H1 (cell line): ENCODE data around the gene PANX2. TPM values are rescaled to one million over a fixed set of nuclear protein-coding genes. Genes with fewer than 3 reads are reported as not detected.

ENCODE experiments used
- CTCF ChIA-PET: fragments of 300-600 bp; sonication (Branson Sonifier 250); formaldehyde crosslinking; loops from one replicate; lab custom pipeline; 2021; ENCODE audit not compliant: partially characterized antibody; lab: Charles Lee
- POLR2A ChIA-PET: fragments of 300-600 bp; sonication (Branson Sonifier 250); formaldehyde crosslinking; loops from one replicate; lab custom pipeline; 2021; ENCODE audit warnings: inconsistent platforms; ENCODE audit not compliant: partially characterized antibody; lab: Charles Lee
- DNase-seq, 2 experiments: peaks; one replicate each; pipeline versions ENCODE4 v3.0.0 to v3.0.0-alpha.2; 2010 to 2022; ENCODE audit warnings: low spot score in 2 of 2, low read depth in 1 of 2, mixed read lengths in 1 of 2
- FAIRE-seq: peaks from 2 replicates; lab custom pipeline; 2011; peaks lifted over from hg19 to GRCh38; lab: Jason Lieb, UNC
- H2AFZ ChIP-seq: 2 replicates; pipeline ENCODE4 v1.8.1; 2012; ENCODE audit warnings: low read length, inconsistent platforms
- H2AK5ac ChIP-seq: 2 replicates; pipeline ENCODE4 v1.6.1; 2013; ENCODE audit warnings: low read depth, low read length
- H2BK120ac ChIP-seq: replicated peaks from 2 replicates; pipeline ENCODE3; 2013; ENCODE audit warnings: low read depth, low read length, inconsistent platforms
- H2BK12ac ChIP-seq: 2 replicates; pipeline ENCODE4 v1.6.1; 2013; ENCODE audit warnings: low read depth, low read length
- H2BK15ac ChIP-seq: 2 replicates; pipeline ENCODE4 v1.6.1; 2013; ENCODE audit warnings: low read length
- H2BK20ac ChIP-seq: 2 replicates; pipeline ENCODE4 v1.6.1; 2013; ENCODE audit warnings: low read length
- H2BK5ac ChIP-seq: 2 replicates; pipeline ENCODE4 v1.6.1; 2013; ENCODE audit warnings: low read depth, low read length
- H3K14ac ChIP-seq: 2 replicates; pipeline ENCODE4 v1.6.1; 2013; ENCODE audit warnings: inconsistent platforms; ENCODE audit not compliant: insufficient read length
- H3K18ac ChIP-seq: 2 replicates; pipeline ENCODE4 v1.6.1; 2013; ENCODE audit warnings: low read length; ENCODE audit errors: extremely low read depth
- H3K23ac ChIP-seq: 2 replicates; pipeline ENCODE4 v1.6.1; 2013; ENCODE audit warnings: inconsistent platforms; ENCODE audit not compliant: insufficient read length
- H3K23me2 ChIP-seq: 2 replicates; pipeline ENCODE4 v1.6.1; 2013; ENCODE audit warnings: low read depth, low read length
- H3K27ac ChIP-seq: 2 replicates; pipeline ENCODE4 v1.6.1; 2011; ENCODE audit warnings: low read depth, low read length, inconsistent platforms
- H3K27me3 ChIP-seq, 4 experiments: replicated peaks in 1 of 4; 1 replicate in 1 of 4; 2 replicates in 3 of 4; pipeline versions ENCODE4 v1.6.1 to v1.8.1; 2011 to 2013; ENCODE audit warnings: low read length in 3 of 4, mild to moderate bottlenecking in 3 of 4, inconsistent platforms in 2 of 4, mixed read lengths in 2 of 4, moderate library complexity in 1 of 4; ENCODE audit not compliant: control insufficient read depth in 3 of 4, insufficient read depth in 3 of 4; ENCODE audit errors: extremely low read depth in 1 of 4
- H3K36me3 ChIP-seq, 4 experiments: 2 replicates each; pipeline versions ENCODE4 v1.6.1 to v1.8.1; 2011 to 2013; ENCODE audit warnings: mild to moderate bottlenecking in 4 of 4, low read length in 3 of 4, moderate library complexity in 2 of 4, control low read depth in 1 of 4, inconsistent platforms in 1 of 4; ENCODE audit not compliant: insufficient read depth in 4 of 4, control insufficient read depth in 2 of 4
- H3K4ac ChIP-seq: replicated peaks from 2 replicates; pipeline ENCODE3; 2013; ENCODE audit warnings: low read length, low read depth, mixed read lengths, inconsistent platforms; ENCODE audit not compliant: insufficient read length
- H3K4me1 ChIP-seq, 4 experiments: replicated peaks in 1 of 4; 1 replicate in 1 of 4; 2 replicates in 3 of 4; pipeline versions ENCODE4 v1.6.1 to v1.8.1; 2011 to 2013; ENCODE audit warnings: low read length in 3 of 4, inconsistent platforms in 2 of 4, mixed read lengths in 1 of 4; ENCODE audit not compliant: insufficient read depth in 4 of 4, control insufficient read depth in 3 of 4
- H3K4me2 ChIP-seq, 2 experiments: 2 replicates each; pipeline versions ENCODE4 v1.6.1 to v1.8.1; 2011 to 2013; ENCODE audit warnings: low read depth in 2 of 2, low read length in 2 of 2, control low read depth in 1 of 2, inconsistent platforms in 1 of 2, mild to moderate bottlenecking in 1 of 2; ENCODE audit not compliant: insufficient read depth in 1 of 2
- H3K4me3 ChIP-seq, 4 experiments: fragments of 200-600, 300-600 bp in 1 of 4; sonication (generic), shearing (Covaris generic), sonication (Bioruptor Twin) in 1 of 4; 2 replicates each; pipeline versions ENCODE4 v1.5.1 to v1.8.1; 2011 to 2016; ENCODE audit warnings: low read length in 4 of 4, low read depth in 3 of 4, control low read depth in 2 of 4, inconsistent platforms in 2 of 4, mild to moderate bottlenecking in 2 of 4, mixed read lengths in 1 of 4, moderate library complexity in 1 of 4; ENCODE audit not compliant: insufficient read depth in 2 of 4; ENCODE audit errors: extremely low read depth in 1 of 4
- H3K56ac ChIP-seq: replicated peaks from 2 replicates; pipeline ENCODE3; 2013; ENCODE audit warnings: low read depth, mild to moderate bottlenecking, mixed read lengths, low read length, inconsistent platforms; ENCODE audit not compliant: insufficient read length
- H3K79me1 ChIP-seq: 2 replicates; pipeline ENCODE4 v1.6.1; 2013; ENCODE audit warnings: low read depth, low read length, control low read depth
- H3K79me2 ChIP-seq, 2 experiments: 2 replicates each; pipeline versions ENCODE4 v1.6.1 to v1.8.1; 2012 to 2013; ENCODE audit warnings: low read length in 2 of 2, mild to moderate bottlenecking in 2 of 2, inconsistent platforms in 1 of 2; ENCODE audit not compliant: insufficient read depth in 2 of 2, control insufficient read depth in 1 of 2
- H3K9ac ChIP-seq, 4 experiments: replicated peaks in 1 of 4; 1 replicate in 1 of 4; 2 replicates in 3 of 4; pipeline versions ENCODE4 v1.6.1 to v1.8.1; 2011 to 2013; ENCODE audit warnings: low read depth in 3 of 4, low read length in 3 of 4, control low read depth in 2 of 4, mild to moderate bottlenecking in 2 of 4, moderate library complexity in 2 of 4, inconsistent platforms in 1 of 4; ENCODE audit errors: extremely low read depth in 1 of 4
- H3K9me3 ChIP-seq, 2 experiments: 2 replicates each; pipeline versions ENCODE4 v1.6.1 to v1.8.1; 2012 to 2013; ENCODE audit warnings: mild to moderate bottlenecking in 2 of 2, moderate library complexity in 2 of 2, control low read depth in 1 of 2, inconsistent platforms in 1 of 2, low read depth in 1 of 2, low read length in 1 of 2, mixed read lengths in 1 of 2; ENCODE audit not compliant: insufficient read depth in 2 of 2
- H4K20me1 ChIP-seq, 2 experiments: replicated peaks in 1 of 2; 2 replicates each; pipeline versions ENCODE3 to v1.8.1; 2011 to 2013; ENCODE audit warnings: inconsistent platforms in 2 of 2, low read length in 2 of 2, mild to moderate bottlenecking in 1 of 2; ENCODE audit not compliant: insufficient read depth in 2 of 2, control insufficient read depth in 1 of 2
- H4K5ac ChIP-seq: 2 replicates; pipeline ENCODE4 v1.6.1; 2013; ENCODE audit warnings: low read length, low read depth, mixed read lengths, inconsistent platforms; ENCODE audit not compliant: insufficient read length
- H4K8ac ChIP-seq: 2 replicates; pipeline ENCODE4 v1.8.0; 2013; ENCODE audit warnings: mild to moderate bottlenecking, moderate library complexity, low read length, inconsistent platforms; ENCODE audit not compliant: insufficient read depth; ENCODE audit errors: extremely low read depth
- H4K91ac ChIP-seq: replicated peaks from 2 replicates; pipeline ENCODE3; 2013; ENCODE audit warnings: low read length, mixed read lengths, inconsistent platforms; ENCODE audit not compliant: insufficient read length
- EZH2 ChIP-seq: fragments of 200-600 bp; sonication (generic); IDR thresholded peaks from 2 replicates; pipeline ENCODE4 v1.7.1; 2012; ENCODE audit warnings: low read depth, mild to moderate bottlenecking, moderate library complexity, low read length, inconsistent platforms; ENCODE audit not compliant: severe bottlenecking
- WGBS, 2 experiments: shearing (Covaris generic) in 1 of 2; methylation state at CpG; one replicate each; pipeline versions ENCODE4 v1.1.6 to v1.1.7; 2013 to 2015; ENCODE audit warnings: low lambda C conversion rate in 2 of 2, mixed read lengths in 2 of 2, inconsistent platforms in 1 of 2, low coverage in 1 of 2, missing lambda C conversion rate in 1 of 2; ENCODE audit not compliant: insufficient replicate concordance in 2 of 2, insufficient coverage in 1 of 2, insufficient read length in 1 of 2; ENCODE audit errors: extremely low coverage in 1 of 2, missing lambda C conversion rate in 1 of 2; 5-methylcytosine and 5-hydroxymethylcytosine counted together
- polyA plus RNA-seq, 7 experiments: library from polyadenylated mRNA; depleted of rRNA in 3 of 7; stranded (reverse) in 5 of 7; unstranded in 2 of 7; fragments of >200 nt in 5 of 7; fragments of 200-250 nt in 2 of 7; gene quantifications; 1 replicate in 5 of 7; 2 replicates in 1 of 7; 4 replicates in 1 of 7; pipeline versions ENCODE4 v1.2.1 to v1.2.3, GENCODE V29; 2011 to 2013; ENCODE audit warnings: missing spikeins in 2 of 7, mixed read lengths in 2 of 7
- total RNA-seq: library from RNA; stranded (reverse); fragmentation: NEBNext Ultra II Directional; extraction: Animal tissue kit (Norgen Biotek cat#: 25700); gene quantifications from 2 replicates; pipeline ENCODE4 v1.2.1, GENCODE V29; 2021

The PANX2 gene
- total and polyA plus RNA-seq, 2 of the 8 experiments (the other 6 are each of a cell fraction or from before 2014, with no cell fraction given), result 3.5 to 5.0 TPM

DNA sequence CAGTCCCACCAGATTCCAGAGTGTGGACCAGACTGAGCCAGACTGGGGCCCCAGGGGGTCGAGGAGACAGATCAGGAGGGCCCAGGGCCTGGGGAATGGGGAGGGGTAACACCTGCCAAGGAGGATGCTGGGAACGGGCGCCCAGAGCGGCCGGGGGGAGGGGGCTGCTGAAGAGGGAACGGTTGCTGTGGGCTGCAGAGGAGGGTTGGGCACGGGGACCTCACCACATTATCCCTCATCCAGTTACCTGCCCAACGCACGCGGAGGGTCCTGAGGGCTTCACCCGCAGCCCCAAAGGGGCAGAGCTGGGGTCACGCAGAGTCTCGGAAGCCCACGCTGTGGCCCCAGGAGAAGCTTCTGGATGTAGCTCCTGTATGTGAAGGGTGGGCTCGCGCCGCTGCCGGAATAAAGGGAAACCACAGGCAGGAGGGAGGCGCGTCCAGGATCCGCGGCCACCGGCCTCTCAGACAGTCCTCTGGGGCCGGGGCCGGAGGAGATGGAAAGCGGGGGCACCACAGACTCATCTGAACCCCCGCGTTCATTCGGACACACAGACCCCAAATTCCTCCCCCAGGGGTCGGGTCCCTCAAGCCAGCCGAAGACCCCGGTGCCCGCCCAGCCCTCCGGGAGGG is 29.4 kb downstream of the PANX2 start:
- Histone ChIP-seq H3K9me3 (no peaks in the 10 kb centered on the region), H3K27me3 (no peaks in the 10 kb centered on the region), H4K91ac (no peak overlapping the region), H2BK120ac (no peak overlapping the region), H3K4me3 (peak overlapping the region; percentile 41 to 69 (median 64)), H3K18ac (peak overlapping the region; percentile 83), H2AK5ac (no peak overlapping the region), H3K79me2 (peaks cover 0 to 11% of the 10 kb centered on the region in 2 experiments; a peak in 1 of 4 replicates), H3K23me2 (peaks cover 13% of the 10 kb centered on the region; the same call in 1 of the 2 replicates), H3K14ac (no peak overlapping the region), H4K8ac (peak overlapping the region; percentile 28), H2AFZ (peak overlapping the region; percentile 36; the same call in 1 of the 2 replicates), H2BK12ac (no peak overlapping the region), H3K4ac (no peak overlapping the region), H3K56ac (no peak overlapping the region), H2BK15ac (no peak overlapping the region; the same call in 1 of the 2 replicates), H3K36me3 (peaks cover 2 to 24% (median 8%) of the 10 kb centered on the region in 4 experiments; a peak in 6 of 8 replicates), H2BK5ac (peak overlapping the region; percentile 24; the same call in 1 of the 2 replicates), H3K79me1 (no peaks in the 10 kb centered on the region; the same call in 1 of the 2 replicates), H3K4me1 (peaks cover 0 to 7% (median 5%) of the 10 kb centered on the region in 4 experiments; a peak in 6 of 7 replicates), H3K23ac (no peak overlapping the region), H3K27ac (no peak overlapping the region), H2BK20ac (no peak overlapping the region), H4K20me1 (peaks cover 0 to 16% of the 10 kb centered on the region in 2 experiments), H3K4me2 (peak overlapping the region; percentile 63 to 80), H4K5ac (no peak overlapping the region), H3K9ac (peak overlapping the region in 1 of 4 experiments; percentile 37; a peak in 2 of 7 replicates)
- POLR2A ChIA-PET, result interaction anchor here (0.6 to 1.5 kb wide), 2 partner anchors 9 to 83 kb away, joined by 3 to 4 read pairs; no protein-coding TSS in a partner anchor
- CTCF ChIA-PET, result interaction anchor here (0.6 kb wide), 2 partner anchors 86 to 346 kb away, joined by 3 read pairs; partner anchors contain the start of gene KLHDC7B
- DNase-seq (peak in 1 of 2 experiments; percentile 79), FAIRE-seq (no peak)
- 10% methylated on average over 17 of the region's 34 CpGs; no CpG with 5 or more reads in 1 of the 2 experiments for WGBS, 2 experiments
- TF ChIP-seq EZH2, result no peak
